HG02610 (cell line): ENCODE data around the gene MATN1.

ENCODE experiments used
- ATAC-seq: cut with Tn5 transposase; IDR thresholded peaks from one replicate; pipeline ENCODE4 v1.9.1; 2021; ENCODE audit warnings: mild to moderate bottlenecking, moderate library complexity; ENCODE audit not compliant: unreplicated experiment

MATN1 gene

GRCh38 chr1:30684881-30685795 lies 38.2 kb downstream of the MATN1 start:
- no peak for ATAC-seq

GRCh38 chr1:30684259-30684658 lies 39.1 kb downstream of the MATN1 start:
- no peak for ATAC-seq

GRCh38 chr1:30683699-30684098 lies 39.7 kb downstream of the MATN1 start:
- no peak for ATAC-seq

- no peak for ATAC-seq
These were observed 40.7 kb downstream of the MATN1 start for GRCh38 chr1:30682396-30683275.

- no peak for ATAC-seq
These were observed 41.6 kb downstream of the MATN1 start for GRCh38 chr1:30681782-30682181.

- no peak for ATAC-seq
These were observed 42.5 kb downstream of the MATN1 start for GRCh38 chr1:30680879-30681278.

GRCh38 chr1:30680429-30680828 lies 43.0 kb downstream of the MATN1 start:
- ATAC-seq, result no peak

GRCh38 chr1:30679976-30680305 lies 43.4 kb downstream of the MATN1 start:
- ATAC-seq, result no peak

GRCh38 chr1:30679201-30679975 lies 44.0 kb downstream of the MATN1 start:
- ATAC-seq, result no peak

GRCh38 chr1:30678209-30678608 lies 45.2 kb downstream of the MATN1 start:
- no peak for ATAC-seq

GRCh38 chr1:30677471-30677870 lies 45.9 kb downstream of the MATN1 start:
- ATAC-seq, result no peak

- no peak for ATAC-seq
These were observed 47.6 kb downstream of the MATN1 start for GRCh38 chr1:30675761-30676160.

GRCh38 chr1:30675289-30675688 lies 48.1 kb downstream of the MATN1 start:
- ATAC-seq, result no peak

GRCh38 chr1:30673395-30673794 lies 50.0 kb downstream of the MATN1 start:
- no peak for ATAC-seq

GRCh38 chr1:30672661-30673060 lies 50.7 kb downstream of the MATN1 start:
- ATAC-seq, result no peak

- no peak for ATAC-seq
These were observed 52.9 kb downstream of the MATN1 start for GRCh38 chr1:30670240-30671060.

GRCh38 chr1:30668546-30669327 lies 54.6 kb downstream of the MATN1 start:
- no peak for ATAC-seq

- no peak for ATAC-seq
These were observed 55.4 kb downstream of the MATN1 start for GRCh38 chr1:30668024-30668423.

GRCh38 chr1:30666756-30667273 lies 56.6 kb downstream of the MATN1 start:
- ATAC-seq, result no peak
